Measurements from ENCODE around the gene RSPH1. TPM values are rescaled to one million over a fixed set of nuclear protein-coding genes. Genes with fewer than 3 reads are reported as not detected.

Gene RSPH1
- total and polyA plus RNA-seq, 2 of the 8 experiments (the other 6 are each of a cell fraction or from before 2014, with no cell fraction given): 0.24 TPM; not detected in 1

- H3K79me2 ChIP-seq (ENCODE audit: control insufficient read depth in 1 of 2, insufficient read depth in 2 of 2, low read length in 2 of 2): no peaks in the 10 kb centered on the region
- H3K4me1 ChIP-seq (replicated peaks in 1 of 4; ENCODE audit: control insufficient read depth in 3 of 4, insufficient read depth in 4 of 4, low read length in 3 of 4): peaks cover 0 to 7% (median 4%) of the 10 kb centered on the region in 4 experiments; a peak in 5 of 7 replicates
- H3K79me1 ChIP-seq (ENCODE audit: low read depth, low read length): no peaks in the 10 kb centered on the region
- H3K9me3 ChIP-seq (ENCODE audit: insufficient read depth in 2 of 2, low read depth in 1 of 2, low read length in 1 of 2): no peaks in the 10 kb centered on the region
- H3K4ac ChIP-seq (replicated peaks; ENCODE audit: insufficient read length, low read depth, low read length): no peak overlapping the region
- no peak overlapping the region for H4K8ac ChIP-seq (ENCODE audit: extremely low read depth, insufficient read depth, low read length)
- H2AK5ac ChIP-seq (ENCODE audit: low read depth, low read length): no peak overlapping the region
- ChIA-PET POLR2A (ENCODE audit: partially characterized antibody) (interaction anchor here (1.0 to 2.0 kb wide), 3 partner anchors 12 to 16 kb away, joined by 3 to 5 read pairs (median 5); no protein-coding TSS in a partner anchor), CTCF (ENCODE audit: partially characterized antibody) (interaction anchor here (1.1 kb wide), 1 partner anchor 33 kb away, joined by 4 read pairs; no protein-coding TSS in a partner anchor)
- H3K56ac ChIP-seq (replicated peaks; ENCODE audit: insufficient read length, low read depth, low read length): no peak overlapping the region
- DNase-seq (ENCODE audit: low read depth in 1 of 2, low spot score in 2 of 2): no peak
- no peak overlapping the region for H3K4me3 ChIP-seq (ENCODE audit: extremely low read depth in 1 of 4, insufficient read depth in 2 of 4, low read depth in 3 of 4, low read length in 4 of 4)
- H2BK12ac ChIP-seq (ENCODE audit: low read depth, low read length): no peak overlapping the region
- no peak overlapping the region for H4K91ac ChIP-seq (replicated peaks; ENCODE audit: insufficient read length, low read length)
- H3K18ac ChIP-seq (ENCODE audit: extremely low read depth, low read length): no peak overlapping the region
- no peak overlapping the region for H3K14ac ChIP-seq (ENCODE audit: insufficient read length)
- no peaks in the 10 kb centered on the region for H3K36me3 ChIP-seq (ENCODE audit: control insufficient read depth in 2 of 4, insufficient read depth in 4 of 4, low read length in 3 of 4)
- no peak overlapping the region for H3K9ac ChIP-seq (replicated peaks in 1 of 4; ENCODE audit: extremely low read depth in 1 of 4, low read depth in 3 of 4, low read length in 3 of 4)
- H2BK5ac ChIP-seq (ENCODE audit: low read depth, low read length): no peak overlapping the region
- no peak overlapping the region for H2BK20ac ChIP-seq (ENCODE audit: low read length)
- H3K23ac ChIP-seq (ENCODE audit: insufficient read length): no peak overlapping the region
- H4K5ac ChIP-seq (ENCODE audit: insufficient read length, low read depth, low read length): no peak overlapping the region
- H4K20me1 ChIP-seq (replicated peaks in 1 of 2; ENCODE audit: control insufficient read depth in 1 of 2, insufficient read depth in 2 of 2, low read length in 2 of 2): no peaks in the 10 kb centered on the region
- H2AFZ ChIP-seq (ENCODE audit: low read length): no peak overlapping the region
- H2BK15ac ChIP-seq (ENCODE audit: low read length): no peak overlapping the region
- no peak overlapping the region for H3K4me2 ChIP-seq (ENCODE audit: insufficient read depth in 1 of 2, low read depth in 2 of 2, low read length in 2 of 2)
- H2BK120ac ChIP-seq (replicated peaks; ENCODE audit: low read depth, low read length): no peak overlapping the region
- peaks cover 11% of the 10 kb centered on the region for H3K23me2 ChIP-seq (ENCODE audit: low read depth, low read length)
- FAIRE-seq: no peak
- peaks cover 0 to under 1% (median under 1%) of the 10 kb centered on the region in 4 experiments; a peak in 1 of 7 replicates for H3K27me3 ChIP-seq (replicated peaks in 1 of 4; ENCODE audit: control insufficient read depth in 3 of 4, extremely low read depth in 1 of 4, insufficient read depth in 3 of 4, low read length in 3 of 4)
- WGBS, 2 experiments (ENCODE audit: extremely low coverage in 1 of 2, insufficient coverage in 1 of 2, insufficient read length in 1 of 2, insufficient replicate concordance in 2 of 2, low coverage in 1 of 2, low lambda C conversion rate in 2 of 2, missing lambda C conversion rate in 1 of 2): 90% methylated on average over 4 of the region's 4 CpGs; no CpG with 5 or more reads in 1 of the 2 experiments
- TF ChIP-seq BRCA1 (IDR thresholded peaks at IDR 0.05; ENCODE audit: low read depth, low read length): no peak
- peak; percentile 51; the same call in 1 of the 2 replicates for TF ChIP-seq KDM1A (IDR thresholded peaks at IDR 0.05; ENCODE audit: borderline replicate concordance, low read length)
- H3K27ac ChIP-seq (ENCODE audit: low read depth, low read length): no peak overlapping the region
These were observed 4.2 kb upstream of the RSPH1 start for GRCh38 chr21:42500225-42500624.

Data from H1 (cell line).